CD4-positive, alpha-beta T cell treated with Interleukin-15 for 4 hours (primary cell): ENCODE results near the gene SUN2.
A peak's percentile ranks its signal among the peaks of the same experiment; 100 is the strongest.

Source experiments
- DNase-seq: peaks from one replicate; pipeline ENCODE4 v3.0.0-alpha.2; 2020; ENCODE audit warnings: low spot score

Gene SUN2

DNA sequence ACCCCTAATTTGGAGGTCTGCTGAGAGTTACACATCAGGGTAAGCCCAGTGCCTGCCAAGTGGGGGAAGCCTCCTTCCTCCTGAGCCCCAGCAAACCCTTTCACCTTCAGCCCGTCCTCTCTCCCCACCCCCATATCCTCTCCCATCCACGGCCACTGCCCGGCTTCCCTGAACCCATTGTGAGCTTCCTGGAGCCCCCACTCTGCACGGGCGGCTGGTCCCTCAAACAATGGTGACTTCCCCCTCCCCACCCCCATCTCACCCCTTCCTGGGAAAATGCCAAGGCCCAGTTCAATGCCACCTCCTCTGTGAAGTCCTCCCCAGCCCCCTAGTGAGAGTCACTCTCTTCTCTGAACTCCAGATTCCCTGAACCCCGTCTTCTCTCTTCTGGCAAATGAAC, 20.3 kb upstream of the SUN2 start:
- no peak for DNase-seq

GRCh38 chr22:38775656-38776055, 19.9 kb upstream of the SUN2 start:
- DNase-seq: no peak

GRCh38 chr22:38774496-38775166, 18.8 kb upstream of the SUN2 start:
- no peak for DNase-seq

GRCh38 chr22:38773363-38773946, 17.7 kb upstream of the SUN2 start:
- no peak for DNase-seq

DNA sequence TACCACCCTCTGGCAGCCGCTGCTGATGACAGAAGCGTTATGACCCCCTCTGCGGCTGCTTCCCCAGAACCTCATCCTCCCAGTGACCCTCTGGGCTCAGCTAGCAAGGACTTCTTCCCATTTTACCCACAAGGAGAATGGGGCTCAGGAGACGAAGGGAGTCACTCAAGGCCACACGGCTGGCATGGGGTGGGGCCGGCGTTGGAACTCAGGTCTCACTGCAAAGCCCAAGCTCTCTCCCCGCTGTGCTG, 16.8 kb upstream of the SUN2 start:
- no peak for DNase-seq

- DNase-seq: no peak
These were observed 14.6 kb upstream of the SUN2 start for GRCh38 chr22:38770257-38770949.

DNA sequence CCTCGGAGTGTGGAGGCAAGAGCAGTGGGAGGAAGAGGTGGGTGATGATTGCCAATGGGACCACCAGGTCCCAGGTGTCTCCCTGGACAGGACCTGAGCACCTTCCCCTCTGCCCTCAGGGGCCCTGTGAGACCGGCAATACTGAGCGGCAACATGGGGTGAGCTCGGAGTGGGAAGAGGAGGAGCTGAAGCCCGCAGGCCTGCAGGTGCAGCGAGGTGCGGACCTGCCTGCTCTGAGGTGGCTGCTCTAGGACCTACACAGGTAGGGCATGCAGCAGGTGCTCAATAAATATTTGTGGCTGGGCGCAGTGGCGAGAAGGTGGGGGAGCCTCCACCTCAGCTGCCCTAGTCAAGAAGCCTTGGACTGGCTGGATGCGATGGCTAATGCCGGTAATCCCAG, 12.2 kb upstream of the SUN2 start:
- DNase-seq: no peak

- DNase-seq: no peak
These were observed 11.5 kb upstream of the SUN2 start for GRCh38 chr22:38767313-38767712.

DNA sequence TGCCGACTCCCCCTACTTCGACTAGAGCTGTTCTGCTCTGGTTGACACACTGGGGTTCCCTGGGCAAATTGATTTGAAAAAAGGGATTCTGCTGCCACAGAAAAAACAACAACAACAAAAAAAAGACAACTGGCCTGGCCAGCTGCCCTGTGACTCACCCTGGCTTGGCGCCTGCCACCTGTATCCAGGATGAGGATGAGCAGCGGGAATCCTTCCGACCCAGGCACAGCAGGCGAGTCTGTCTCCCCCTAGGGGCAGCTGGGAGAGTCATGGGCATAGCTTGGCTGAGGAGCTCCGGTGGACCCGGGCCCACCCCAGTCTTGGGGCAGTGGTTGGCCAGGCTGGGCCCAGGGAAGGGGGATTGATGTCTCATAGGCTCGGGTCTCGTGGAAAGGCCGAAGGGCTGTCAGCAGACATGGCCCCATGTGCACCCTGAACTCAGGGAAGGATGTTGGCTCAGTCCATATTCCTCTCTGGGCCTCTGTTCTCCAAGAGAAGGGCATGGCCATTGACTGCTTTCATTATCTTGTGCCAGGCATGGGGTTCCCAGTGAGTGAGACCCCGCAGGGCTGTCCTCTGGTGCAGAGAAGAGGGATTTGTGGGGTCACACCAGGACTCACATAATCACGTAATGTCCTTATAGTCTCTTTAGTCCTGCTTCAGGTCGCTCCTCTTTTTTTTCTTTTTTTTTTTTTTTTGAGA, 10.4 kb upstream of the SUN2 start:
- peak; percentile 57 for DNase-seq

- DNase-seq: no peak
These were observed 6.8 kb upstream of the SUN2 start for GRCh38 chr22:38762551-38762983.

DNA sequence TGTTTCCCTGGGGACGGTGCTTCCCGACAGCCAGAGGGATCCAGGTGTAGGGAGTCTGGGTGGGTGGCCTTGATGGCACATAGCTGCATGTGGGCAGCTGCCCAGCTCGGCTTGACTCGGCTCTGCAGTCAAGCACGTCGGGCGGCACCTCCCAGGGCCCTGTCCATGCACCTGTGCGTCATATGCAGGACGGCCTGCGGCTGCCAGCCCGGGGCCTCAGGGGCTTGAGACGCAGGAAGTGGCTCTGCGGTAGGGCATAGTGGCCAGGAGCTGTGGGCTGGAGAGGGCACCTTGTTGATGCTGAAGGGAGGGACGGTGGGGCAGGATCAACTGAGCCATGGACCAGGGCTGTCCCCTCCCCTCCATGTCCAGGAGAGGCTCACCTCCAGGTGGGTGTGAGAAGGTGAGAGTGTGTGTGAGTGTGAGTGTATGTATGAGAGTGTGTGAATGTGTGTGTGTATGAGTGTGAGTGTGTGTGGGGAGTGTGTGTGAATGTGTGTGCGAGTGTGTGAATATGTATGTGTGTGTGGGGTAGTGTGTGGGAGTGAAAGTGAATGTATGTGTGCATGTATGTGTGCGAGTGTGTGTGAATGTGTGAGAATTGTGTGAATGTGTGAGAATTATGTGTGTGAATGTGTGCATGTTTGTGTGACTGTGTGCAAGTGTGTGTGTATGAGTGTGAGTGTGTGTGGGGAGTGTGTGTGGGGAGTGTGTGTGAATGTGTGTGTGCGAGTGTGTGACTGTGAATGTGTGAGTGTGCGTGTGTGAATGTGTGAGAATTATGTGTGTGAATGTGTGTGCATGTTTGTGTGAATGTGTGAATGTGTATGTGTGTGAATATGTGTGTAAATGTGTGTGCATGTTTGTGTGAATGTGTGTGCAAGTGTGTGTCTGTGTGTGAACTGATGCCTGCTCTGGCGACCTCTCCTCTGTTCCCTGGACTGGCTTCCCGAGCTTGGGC, 5.7 kb upstream of the SUN2 start:
- no peak for DNase-seq

DNA sequence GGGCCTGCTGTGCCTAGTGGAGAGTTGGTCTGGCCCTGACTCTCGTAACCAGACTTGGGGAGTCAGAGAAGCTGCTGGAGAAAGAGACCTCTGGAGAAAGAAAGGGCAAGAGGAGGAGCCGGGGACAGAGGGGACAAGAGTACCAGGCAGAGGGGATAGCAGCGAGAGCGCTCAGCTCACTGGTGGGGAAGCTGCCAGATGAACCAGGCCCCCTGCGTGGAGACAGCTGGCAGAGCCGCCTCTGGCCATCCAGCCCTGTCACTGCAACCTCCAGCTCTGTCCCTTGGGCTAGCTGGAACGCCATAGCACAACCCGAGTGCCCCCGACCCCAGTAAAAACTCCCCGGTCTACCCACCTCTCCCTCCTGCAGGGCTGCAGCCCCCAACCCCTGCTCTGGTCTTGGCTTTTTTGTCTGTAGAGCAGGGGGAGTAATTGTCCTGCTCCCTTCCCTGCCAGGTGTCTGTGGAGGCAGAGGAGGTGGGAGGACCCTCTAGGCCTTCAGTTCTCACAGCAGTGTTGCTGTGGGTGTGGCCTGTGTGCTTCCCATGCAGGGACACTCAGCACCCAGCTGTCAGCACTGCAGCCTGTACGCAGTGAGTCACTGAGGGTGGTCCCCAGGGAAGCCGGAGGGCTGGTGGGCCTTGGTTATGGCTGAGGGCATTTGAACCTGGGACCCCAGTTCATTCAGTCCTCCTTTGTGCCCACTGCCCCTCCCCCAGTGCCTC, 4.8 kb upstream of the SUN2 start:
- no peak for DNase-seq

- DNase-seq: no peak
These were observed 3.2 kb upstream of the SUN2 start for GRCh38 chr22:38759005-38759404.

- DNase-seq: peak; percentile 62
These were observed 2.6 kb upstream of the SUN2 start for GRCh38 chr22:38758276-38758945.

GRCh38 chr22:38757464-38757757, 1.6 kb upstream of the SUN2 start:
- no peak for DNase-seq

GRCh38 chr22:38756711-38757463, 1.1 kb upstream of the SUN2 start:
- DNase-seq: peak; percentile 24

GRCh38 chr22:38755155-38755910, 465 bp downstream of the SUN2 start:
- DNase-seq: peak; percentile 49

DNA sequence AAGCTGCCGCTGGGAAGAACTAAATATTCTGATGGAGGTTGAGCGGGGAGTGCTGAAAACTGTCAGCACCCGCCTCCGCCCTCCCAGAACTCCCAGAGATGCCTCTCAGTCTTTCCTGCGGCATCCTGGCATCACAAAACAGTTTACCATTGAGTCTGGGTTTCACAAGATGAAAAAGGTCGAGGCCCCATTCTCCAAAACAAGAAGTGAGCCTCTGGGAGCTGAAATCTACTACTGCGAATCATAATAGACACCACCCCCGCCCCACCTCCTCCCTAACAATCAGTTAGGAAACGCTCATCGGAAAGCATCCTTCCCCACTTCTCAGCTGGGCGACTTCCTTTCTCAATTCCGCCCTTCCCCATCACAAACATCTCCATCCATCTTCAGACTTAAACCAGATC, 1.0 kb downstream of the SUN2 start:
- peak; percentile 41 for DNase-seq

DNA sequence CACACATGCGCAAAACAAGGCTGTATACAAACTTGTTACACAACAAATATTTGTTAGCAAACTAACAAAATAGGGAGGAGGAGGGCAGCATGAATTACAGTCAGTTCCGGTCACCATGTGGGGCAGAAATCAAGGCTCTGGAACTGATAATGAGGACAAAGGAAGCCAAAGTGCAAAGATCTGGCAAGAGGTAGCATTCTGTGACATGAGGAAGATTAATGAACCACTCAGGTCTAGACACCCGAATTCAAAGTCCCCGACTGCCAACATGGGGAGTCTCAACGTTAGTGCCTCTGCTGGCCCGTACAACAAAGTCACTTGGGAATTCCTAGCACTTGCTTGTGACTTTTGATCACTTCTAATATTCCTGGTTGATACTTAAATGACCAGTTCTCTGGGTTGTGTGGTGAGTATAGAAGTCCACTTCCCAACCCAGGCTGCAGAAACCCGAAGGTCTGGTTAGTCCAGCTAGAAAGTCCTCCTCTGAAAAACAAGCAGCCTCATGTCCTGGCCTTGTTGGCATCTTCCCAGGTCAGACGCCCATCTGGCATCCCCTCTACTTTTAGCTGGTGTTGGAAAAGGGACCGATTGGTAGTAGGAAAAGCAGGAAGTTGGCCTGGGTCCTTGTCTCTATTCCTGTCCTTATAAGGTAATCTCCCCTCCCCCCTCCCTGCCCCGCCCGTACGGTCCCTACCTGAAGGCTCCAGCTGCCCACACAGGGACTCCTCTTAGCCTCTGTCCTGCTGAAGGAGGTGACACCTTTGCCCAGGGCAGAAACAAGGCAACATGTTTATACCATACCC, 1.6 kb downstream of the SUN2 start:
- peak; percentile 26 for DNase-seq
